Prostate gland (tissue), 2 donors: ENCODE data around the gene NUAK1. TPM values are rescaled to one million over a fixed set of nuclear protein-coding genes. Genes with fewer than 3 reads are reported as not detected.
A peak's percentile ranks its signal among the peaks of the same experiment; 100 is the strongest.

Experiments
- DNase-seq: peaks from one replicate; pipeline ENCODE4 v3.0.0-alpha.2; 2019; ENCODE audit warnings: low spot score
- H3K27ac ChIP-seq, 2 donors: fragments of 200-600 bp; sonication (generic); 2 replicates each; pipeline ENCODE4 v1.5.1; 2017 to 2019
- H3K27me3 ChIP-seq: fragments of 200-600 bp; sonication (generic); replicated peaks from 2 replicates; pipeline ENCODE4 v1.5.1; 2019; ENCODE audit not compliant: insufficient read depth
- H3K36me3 ChIP-seq, 2 donors: fragments of 200-600 bp; sonication (generic); 1 replicate in 1 of 2; 2 replicates in 1 of 2; pipeline versions ENCODE4 v1.5.1 to v1.8.1; 2017 to 2019
- H3K4me1 ChIP-seq: fragments of 200-600 bp; sonication (generic); replicated peaks from 2 replicates; pipeline ENCODE4 v1.5.1; 2019
- H3K4me3 ChIP-seq, 2 donors: fragments of 200-600 bp; sonication (generic); 2 replicates each; pipeline ENCODE4 v1.5.1; 2017 to 2019
- H3K9me3 ChIP-seq: fragments of 200-600 bp; sonication (generic); 2 replicates; pipeline ENCODE4 v1.5.1; 2017
- CTCF ChIP-seq, 4 experiments: fragments of 200-600 bp in 2 of 4; fragments of 450-650 bp in 2 of 4; sonication (generic) in 2 of 4; IDR thresholded peaks; 1 replicate in 3 of 4; 2 replicates in 1 of 4; pipeline ENCODE4 v1.5.1; 2016 to 2019; ENCODE audit warnings: antibody characterized with exemption in 4 of 4, mild to moderate bottlenecking in 2 of 4, moderate library complexity in 2 of 4
- POLR2A ChIP-seq: fragments of 450-650 bp; IDR thresholded peaks from one replicate; pipeline ENCODE4 v1.6.1; 2016; ENCODE audit warnings: antibody characterized with exemption, mild to moderate bottlenecking
- POLR2AphosphoS5 ChIP-seq: sonication (generic); formaldehyde crosslinking; IDR thresholded peaks from one replicate; pipeline ENCODE4 v1.6.1; 2017; ENCODE audit warnings: antibody characterized with exemption
- WGBS: methylation state at CpG from one replicate; pipeline ENCODE4 v1.1.5; 2018; 5-methylcytosine and 5-hydroxymethylcytosine counted together
- intact Hi-C: fragments of 100-400 bp; cut with DNase I; formaldehyde crosslinking; loops from one replicate; pipeline ENCODE4 v1.14.2; 2022
- total RNA-seq, 2 donors: library from RNA; depleted of rRNA; stranded (reverse); fragments of >200 nt; gene quantifications; one replicate each; pipeline ENCODE4 v1.1.0, GENCODE V29; 2016

Gene NUAK1
- total RNA-seq, 2 donors from 2014 or later, result 9.6 to 16.0 TPM

- H3K4me3 ChIP-seq, result peak overlapping the region; percentile 63 to 76
- 2% methylated on average over 56 of the region's 66 CpGs for WGBS
- peak; percentile 75 for DNase-seq
- TF ChIP-seq CTCF (IDR thresholded peaks at IDR 0.05) (peak in 1 of 4 experiments; percentile 31), POLR2A (peak; percentile 32), POLR2AphosphoS5 (no peak)
- no peaks in the 10 kb centered on the region for H3K4me1 ChIP-seq
- peak overlapping the region; percentile 89 to 92 for H3K27ac ChIP-seq
- H3K27me3 ChIP-seq, result no peaks in the 10 kb centered on the region
- no peaks in the 10 kb centered on the region for H3K9me3 ChIP-seq
- no peaks in the 10 kb centered on the region for H3K36me3 ChIP-seq
- intact Hi-C loops, result loop anchor here (5.0 to 10.0 kb wide), 3 partner anchors 295 to 717 kb away; no protein-coding TSS in a partner anchor
Measured at GRCh38 chr12:106139422-106140171, 843 bp upstream of the NUAK1 start.

DNA sequence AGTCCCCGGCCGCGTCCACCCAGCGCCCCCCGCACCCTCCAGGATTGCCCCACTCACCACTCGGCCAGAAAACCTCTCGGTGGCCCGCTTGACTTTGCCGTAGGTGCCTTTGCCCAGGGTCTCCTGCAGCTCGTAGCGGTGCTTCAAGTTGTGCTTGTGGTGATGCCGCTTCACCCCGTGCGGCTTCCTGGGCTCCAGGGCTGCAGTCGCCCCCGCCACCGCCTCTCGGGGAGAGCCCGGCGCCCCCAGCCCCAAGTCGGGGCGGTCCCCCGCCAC lies 459 bp downstream of the NUAK1 start:
- DNase-seq, result no peak
- no peaks in the 10 kb centered on the region for H3K27me3 ChIP-seq
- H3K4me1 ChIP-seq, result no peaks in the 10 kb centered on the region
- H3K9me3 ChIP-seq, result no peaks in the 10 kb centered on the region
- intact Hi-C loops, result loop anchor here (5.0 to 10.0 kb wide), 3 partner anchors 293 to 716 kb away; no protein-coding TSS in a partner anchor
- no peaks in the 10 kb centered on the region for H3K36me3 ChIP-seq
- H3K4me3 ChIP-seq, result peak overlapping the region; percentile 63 to 76
- 3% methylated on average over 15 of the region's 23 CpGs for WGBS
- H3K27ac ChIP-seq, result peak overlapping the region; percentile 89 to 92
- TF ChIP-seq POLR2A, result no peak
- no peak for TF ChIP-seq POLR2AphosphoS5
- no peak for TF ChIP-seq CTCF (IDR thresholded peaks at IDR 0.05)

- H3K4me1 ChIP-seq, result no peaks in the 10 kb centered on the region
- no peak for DNase-seq
- peak overlapping the region; percentile 63 to 76 for H3K4me3 ChIP-seq
- intact Hi-C loops, result loop anchor here (5.0 to 10.0 kb wide), 3 partner anchors 293 to 715 kb away; no protein-coding TSS in a partner anchor
- TF ChIP-seq POLR2AphosphoS5 (no peak), CTCF (IDR thresholded peaks at IDR 0.05) (no peak), POLR2A (no peak)
- H3K27ac ChIP-seq, result peak overlapping the region; percentile 89 to 92
- no peaks in the 10 kb centered on the region for H3K27me3 ChIP-seq
- WGBS, result 14% methylated on average over 20 of the region's 20 CpGs
- no peaks in the 10 kb centered on the region for H3K9me3 ChIP-seq
- H3K36me3 ChIP-seq, result no peaks in the 10 kb centered on the region
Measured at GRCh38 chr12:106137530-106138356, 1.0 kb downstream of the NUAK1 start.

- DNase-seq, result peak; percentile 92
- Histone ChIP-seq H3K27ac (peak overlapping the region in 1 of 2 donors; percentile 92), H3K4me3 (peak overlapping the region; percentile 4 to 76), H3K9me3 (no peaks in the 10 kb centered on the region), H3K27me3 (no peaks in the 10 kb centered on the region), H3K36me3 (no peaks in the 10 kb centered on the region), H3K4me1 (no peaks in the 10 kb centered on the region)
- WGBS, result 7% methylated on average over 13 of the region's 13 CpGs
- intact Hi-C loops, result loop anchor here (1.0 to 10.0 kb wide), 4 partner anchors 291 to 714 kb away; no protein-coding TSS in a partner anchor
- TF ChIP-seq POLR2AphosphoS5 (peak; percentile 54), POLR2A (no peak), CTCF (IDR thresholded peaks at IDR 0.05) (peak; percentile 84 to 93 (median 88))
Measured at GRCh38 chr12:106136263-106136662, 2.5 kb downstream of the NUAK1 start.
